Stomach smooth muscle (tissue), 2 donors: ENCODE measurements around the gene PPP1R12C.
"Not testable (repeated sequence)": the region's sequence is repeated elsewhere in the genome, so short reads cannot be mapped to it uniquely, and the experiment has no call there.

Experiments used
- H3K27ac ChIP-seq: one replicate; pipeline ENCODE4 v1.7.0; 2013; ENCODE audit warnings: mild to moderate bottlenecking, low read length, inconsistent platforms
- H3K27me3 ChIP-seq, 2 donors: one replicate each; pipeline ENCODE4 v1.7.0; 2013; ENCODE audit warnings: low read length in 2 of 2; ENCODE audit not compliant: insufficient read depth in 2 of 2, control insufficient read depth in 1 of 2
- H3K36me3 ChIP-seq, 2 donors: one replicate each; pipeline ENCODE4 v1.7.0; 2013; ENCODE audit warnings: low read length in 2 of 2; ENCODE audit not compliant: control insufficient read depth in 2 of 2, insufficient read depth in 2 of 2
- H3K4me1 ChIP-seq: one replicate; pipeline ENCODE4 v1.7.0; 2013; ENCODE audit warnings: low read length; ENCODE audit not compliant: control insufficient read depth, insufficient read depth
- H3K4me3 ChIP-seq, 2 donors: one replicate each; pipeline ENCODE4 v1.7.0; 2013; ENCODE audit warnings: low read length in 2 of 2
- H3K9ac ChIP-seq, 2 donors: one replicate each; pipeline ENCODE4 v1.7.0; 2013; ENCODE audit warnings: low read length in 2 of 2, mild to moderate bottlenecking in 1 of 2
- H3K9me3 ChIP-seq, 2 donors: one replicate each; pipeline ENCODE4 v1.7.0; 2013; ENCODE audit warnings: low read length in 2 of 2; ENCODE audit not compliant: control insufficient read depth in 2 of 2
- donor health status: healthy.
- donor health status: Pancreatic carcinoma.

The PPP1R12C gene

DNA sequence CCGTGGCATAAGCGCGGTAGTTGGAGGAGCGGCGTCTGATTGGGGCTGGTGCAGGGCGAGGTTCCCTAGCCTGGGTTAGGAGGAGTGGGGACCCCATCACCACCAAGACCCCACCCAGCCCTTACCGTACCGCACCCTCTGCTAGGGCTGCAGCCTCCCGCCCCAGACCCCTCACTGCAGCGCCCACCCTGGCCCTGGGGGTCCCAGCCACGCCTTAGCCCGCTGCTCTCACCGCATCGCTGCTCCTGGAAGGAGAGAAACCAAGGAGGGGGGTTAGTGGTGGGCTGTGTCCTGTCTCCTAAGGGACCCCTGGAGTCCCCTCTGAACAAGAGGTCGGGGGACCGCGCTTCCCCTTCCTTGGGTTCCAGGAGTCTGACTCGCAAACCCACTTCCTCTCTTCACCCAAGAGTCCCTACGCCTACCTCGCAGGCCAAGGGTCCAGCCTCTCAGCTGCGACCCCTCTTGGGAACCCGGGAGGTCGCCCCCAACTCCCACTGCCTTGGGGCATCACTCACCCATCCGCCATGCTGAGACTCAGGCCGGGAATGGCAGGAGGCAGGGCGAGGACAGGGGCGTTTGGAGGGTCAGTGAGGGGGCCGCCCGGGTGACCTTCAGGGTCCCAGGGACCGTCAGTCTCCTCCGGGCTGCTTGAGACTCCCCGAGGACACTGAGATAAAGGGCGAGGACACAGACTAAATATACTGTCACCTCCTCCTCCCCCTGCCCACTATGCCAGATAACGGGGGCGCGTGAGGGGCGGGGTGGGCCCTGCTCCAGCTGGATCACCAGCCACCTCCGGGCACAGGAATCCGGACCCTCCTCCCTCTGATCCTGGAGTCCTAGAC, 39.8 kb upstream of the PPP1R12C start, which contains the start of gene TNNI3:
TNNI3 (minus strand) TSS at position 669 of the 845 bp plus-strand sequence; CDS start at position 526, 143 bp downstream.
- no peaks in the 10 kb centered on the region for H3K9me3 ChIP-seq
- peaks cover 7% of the 10 kb centered on the region for H3K4me1 ChIP-seq
- H3K9ac ChIP-seq = no peak within 1 kb of the TSS
- peaks cover 45 to 53% of the 10 kb centered on the region in 2 donors for H3K27me3 ChIP-seq
- H3K4me3 ChIP-seq = no peak within 1 kb of the TSS
- no peak within 1 kb of the TSS for H3K27ac ChIP-seq
- no peaks in the 10 kb centered on the region for H3K36me3 ChIP-seq

DNA sequence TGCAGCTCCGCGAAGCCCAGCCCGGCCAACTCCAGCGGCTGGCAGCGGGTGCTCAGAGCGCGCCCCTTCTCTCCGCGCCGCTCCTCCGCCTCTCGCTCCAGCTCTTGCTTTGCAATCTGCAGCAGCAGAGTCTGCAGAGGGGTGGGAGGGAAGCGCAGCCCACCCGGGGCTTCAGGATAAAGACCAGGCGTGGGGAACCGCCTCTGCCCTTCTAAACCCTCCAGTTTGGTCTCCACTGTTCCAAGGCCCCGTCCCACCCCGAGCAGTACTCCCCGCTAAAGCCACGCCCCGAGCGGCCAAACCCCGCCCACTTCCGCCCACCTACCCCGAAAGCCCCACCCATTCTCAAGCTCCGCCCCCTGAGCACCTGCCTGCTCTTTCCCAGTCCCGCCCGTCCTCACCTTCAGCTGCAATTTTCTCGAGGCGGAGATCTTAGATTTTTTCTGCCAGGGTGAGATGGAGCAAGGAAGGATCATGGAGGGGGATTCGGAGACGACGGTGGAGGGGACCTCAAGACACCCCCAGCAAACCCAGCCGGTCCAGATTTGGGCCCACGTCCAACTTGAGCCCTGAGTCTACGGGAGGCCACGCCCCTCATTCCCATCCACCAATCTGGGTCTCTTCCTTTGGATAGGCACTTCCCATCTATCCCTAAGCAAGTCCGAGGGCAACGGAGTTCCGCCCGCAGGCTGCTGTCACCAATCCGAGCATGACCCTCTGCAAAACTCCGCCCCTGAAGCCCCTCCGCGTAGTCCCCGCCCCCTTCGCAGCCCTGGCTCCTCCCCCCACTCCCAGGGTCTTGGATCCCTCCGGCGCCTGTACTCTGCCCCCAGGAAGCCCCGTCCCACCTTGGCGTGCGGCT, 39.0 kb upstream of the PPP1R12C start:
- peaks cover 0 to 2% of the 10 kb centered on the region in 2 donors for H3K9me3 ChIP-seq
- peaks cover 7% of the 10 kb centered on the region for H3K4me1 ChIP-seq
- H3K27me3 ChIP-seq = peaks cover 41 to 45% of the 10 kb centered on the region in 2 donors
- no peaks in the 10 kb centered on the region for H3K36me3 ChIP-seq
- peak overlapping the region in 1 of 2 donors; percentile 29 for H3K4me3 ChIP-seq
- no peak overlapping the region for H3K9ac ChIP-seq
- H3K27ac ChIP-seq = no peak overlapping the region

DNA sequence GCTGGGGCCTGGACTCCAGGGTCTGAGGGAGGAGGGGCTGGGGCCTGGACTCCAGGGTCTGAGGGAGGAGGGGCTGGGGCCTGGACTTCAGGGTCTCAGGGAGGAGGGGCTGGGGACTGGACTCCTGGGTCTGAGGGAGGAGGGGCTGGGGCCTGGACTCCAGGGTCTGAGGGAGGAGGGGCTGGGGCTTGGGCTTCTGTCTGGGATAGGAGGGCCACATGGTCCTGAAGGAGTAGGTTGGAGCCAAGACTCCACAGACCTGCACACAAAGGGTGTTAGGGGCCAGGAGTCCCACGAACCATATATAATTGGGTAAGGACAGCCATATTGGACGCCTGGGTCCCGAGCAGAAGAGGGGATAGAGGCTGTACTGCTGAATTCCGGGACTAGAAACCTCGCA, 38.3 kb upstream of the PPP1R12C start:
- H3K36me3 ChIP-seq, H3K9me3 ChIP-seq, H3K27ac ChIP-seq, H3K9ac ChIP-seq, H3K4me1 ChIP-seq: not testable (repeated sequence)
- peaks cover 38% of the 10 kb centered on the region in 2 donors for H3K27me3 ChIP-seq
- peak overlapping the region in 1 of 2 donors; percentile 29 for H3K4me3 ChIP-seq

GRCh38 chr19:55153652-55154264, 36.3 kb upstream of the PPP1R12C start:
- peaks cover 30 to 38% of the 10 kb centered on the region in 2 donors for H3K27me3 ChIP-seq
- H3K9me3 ChIP-seq = peaks cover 0 to 2% of the 10 kb centered on the region in 2 donors
- peaks cover 7% of the 10 kb centered on the region for H3K4me1 ChIP-seq
- H3K9ac ChIP-seq = no peak overlapping the region
- no peak overlapping the region for H3K4me3 ChIP-seq
- H3K36me3 ChIP-seq = no peaks in the 10 kb centered on the region
- H3K27ac ChIP-seq = no peak overlapping the region

GRCh38 chr19:55152017-55152416, 34.6 kb upstream of the PPP1R12C start:
- H3K4me3 ChIP-seq = no peak overlapping the region
- no peak overlapping the region for H3K27ac ChIP-seq
- H3K9me3 ChIP-seq = peaks cover 0 to 2% of the 10 kb centered on the region in 2 donors
- H3K9ac ChIP-seq = no peak overlapping the region
- H3K4me1 ChIP-seq = peaks cover 7% of the 10 kb centered on the region
- no peaks in the 10 kb centered on the region for H3K36me3 ChIP-seq
- peaks cover 31 to 37% of the 10 kb centered on the region in 2 donors for H3K27me3 ChIP-seq

DNA sequence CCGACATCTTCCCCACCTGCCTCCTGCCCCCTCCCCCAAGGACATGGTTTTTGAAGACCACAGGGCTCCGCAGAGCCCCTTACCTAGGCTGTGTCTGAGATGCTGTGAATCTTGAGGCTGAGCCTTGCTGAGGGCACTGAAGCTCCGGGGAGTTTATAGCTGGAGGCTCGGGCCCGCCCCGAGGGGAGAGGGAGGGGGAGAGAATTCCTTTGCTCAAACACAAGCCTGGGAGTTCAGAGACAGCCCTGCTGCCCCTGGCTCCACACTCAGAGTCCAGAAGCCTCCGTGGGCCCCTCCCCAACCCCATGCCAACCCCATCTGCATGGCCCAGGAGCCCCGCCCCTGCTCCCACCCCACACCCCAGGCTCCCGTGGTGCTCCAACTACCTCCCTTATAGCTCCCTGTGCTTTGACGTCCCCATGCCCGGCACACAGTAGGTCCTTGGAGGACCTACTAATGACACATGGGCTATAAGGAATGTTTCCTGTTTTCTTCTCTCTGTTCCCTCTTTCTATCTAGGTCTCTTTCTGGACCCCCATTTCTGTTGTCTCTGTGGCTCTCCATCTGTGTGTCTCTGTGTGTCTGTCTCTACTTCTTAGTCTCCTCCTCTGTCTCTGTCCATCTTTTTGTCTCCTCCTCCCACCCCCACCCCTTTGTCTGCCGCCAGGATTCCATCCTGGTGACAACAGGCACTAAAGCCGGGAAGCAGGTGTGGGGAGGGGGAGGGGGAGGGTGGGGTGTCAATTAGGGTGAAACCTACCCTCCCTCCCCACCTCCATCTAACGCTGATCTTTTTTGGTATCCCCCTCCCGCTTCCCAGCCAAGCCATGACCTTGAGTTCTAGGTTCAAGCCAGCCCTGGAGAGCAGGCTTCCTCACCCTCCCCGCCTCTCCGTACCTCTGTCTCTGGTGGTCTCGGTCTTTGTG, 31.9 kb upstream of the PPP1R12C start, which contains the start of gene TNNT1:
TNNT1 (minus strand) TSS at position 129 of the 926 bp plus-strand sequence. CDS start 2,049 bp downstream, outside the sequence.
- H3K27me3 ChIP-seq = peaks cover 37 to 47% of the 10 kb centered on the region in 2 donors
- no peak within 1 kb of the TSS for H3K9ac ChIP-seq
- no peak within 1 kb of the TSS for H3K4me3 ChIP-seq
- H3K36me3 ChIP-seq = no peaks in the 10 kb centered on the region
- H3K27ac ChIP-seq = no peak within 1 kb of the TSS
- H3K9me3 ChIP-seq = peaks cover 0 to 2% of the 10 kb centered on the region in 2 donors
- no peaks in the 10 kb centered on the region for H3K4me1 ChIP-seq

- no peak overlapping the region for H3K27ac ChIP-seq
- peaks cover 0 to 2% of the 10 kb centered on the region in 2 donors for H3K9me3 ChIP-seq
- peaks cover 45 to 52% of the 10 kb centered on the region in 2 donors for H3K27me3 ChIP-seq
- no peaks in the 10 kb centered on the region for H3K4me1 ChIP-seq
- H3K4me3 ChIP-seq = no peak overlapping the region
- no peaks in the 10 kb centered on the region for H3K36me3 ChIP-seq
- H3K9ac ChIP-seq = no peak overlapping the region
Observed at GRCh38 chr19:55147545-55148251, 30.3 kb upstream of the PPP1R12C start.

GRCh38 chr19:55146705-55147273, 29.4 kb upstream of the PPP1R12C start:
- H3K27ac ChIP-seq = no peak overlapping the region
- H3K9ac ChIP-seq = no peak overlapping the region
- H3K27me3 ChIP-seq = peaks cover 52 to 54% of the 10 kb centered on the region in 2 donors
- no peaks in the 10 kb centered on the region for H3K9me3 ChIP-seq
- H3K4me1 ChIP-seq = no peaks in the 10 kb centered on the region
- H3K4me3 ChIP-seq = no peak overlapping the region
- no peaks in the 10 kb centered on the region for H3K36me3 ChIP-seq

GRCh38 chr19:55146078-55146704, 28.8 kb upstream of the PPP1R12C start:
- Histone ChIP-seq H3K4me1 (peaks cover under 1% of the 10 kb centered on the region), H3K27me3 (peaks cover 54 to 55% of the 10 kb centered on the region in 2 donors), H3K27ac (no peak overlapping the region), H3K9ac (no peak overlapping the region), H3K36me3 (no peaks in the 10 kb centered on the region), H3K9me3 (no peaks in the 10 kb centered on the region), H3K4me3 (no peak overlapping the region)
